ENCODE data around the gene CACNA1B. TPM values are rescaled to one million over a fixed set of nuclear protein-coding genes. Genes with fewer than 3 reads are reported as not detected.

Gene CACNA1B
- total and polyA plus RNA-seq, 9 of the 15 experiments (the other 6 are each of a cell fraction or from before 2014, with no cell fraction given), result 0.01 to 0.04 TPM; not detected in 7

DNA sequence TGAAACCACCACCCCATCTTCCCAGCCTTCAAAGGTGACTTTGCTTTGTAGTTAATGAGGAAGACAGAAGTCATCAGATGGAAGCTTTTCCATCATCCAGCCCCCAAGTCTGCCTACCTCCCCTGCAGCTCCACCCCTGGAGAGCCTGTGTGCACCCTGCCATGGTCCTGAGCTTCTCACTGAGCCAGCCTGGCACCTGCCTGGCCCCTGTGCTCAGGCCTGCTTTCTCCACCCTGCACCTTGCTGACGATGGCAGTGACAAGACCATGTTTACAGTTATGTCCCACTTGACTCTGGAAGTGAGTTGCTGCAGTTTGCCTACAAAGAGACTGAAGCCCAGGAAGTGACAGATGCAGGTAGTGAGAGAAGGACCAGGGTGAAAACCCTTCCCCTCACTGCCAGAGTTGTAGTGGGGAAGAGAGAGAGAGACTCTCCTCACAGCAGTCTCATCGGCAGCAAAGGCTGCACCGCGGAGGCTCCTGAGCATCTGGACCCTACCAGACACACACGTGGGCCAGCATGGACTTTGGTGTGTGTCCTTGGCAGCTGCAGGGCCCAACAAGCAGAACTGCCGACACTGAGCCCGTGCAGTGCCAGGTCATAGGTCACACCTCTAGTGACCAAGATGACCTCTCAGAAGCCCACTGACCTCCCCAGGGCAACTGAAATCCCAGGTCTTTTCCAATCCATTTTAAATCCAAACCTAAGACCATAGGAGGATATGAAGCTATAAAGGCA, 107.1 kb downstream of the CACNA1B start (continued):
- TF ChIP-seq ZNF12 (CRISPR knock-in tag; IDR thresholded peaks at IDR 0.05), result no peak
- TF ChIP-seq FOXK1 (CRISPR knock-in tag; IDR thresholded peaks at IDR 0.05; ENCODE audit: borderline replicate concordance), result no peak
- no peak for TF ChIP-seq YBX1 (IDR thresholded peaks at IDR 0.05)
- no peak for TF ChIP-seq HDAC1 (IDR thresholded peaks at IDR 0.05)
- no peak for TF ChIP-seq PHF20 (IDR thresholded peaks at IDR 0.05; ENCODE audit: partially characterized antibody)
- no peak for TF ChIP-seq ARNT (IDR thresholded peaks at IDR 0.05)
- TF ChIP-seq TARDBP (IDR thresholded peaks at IDR 0.05), result no peak
- no peak for TF ChIP-seq ZNF217 (CRISPR knock-in tag; IDR thresholded peaks at IDR 0.05)
- no peak for TF ChIP-seq POLR3G (IDR thresholded peaks at IDR 0.05; ENCODE audit: extremely low read depth, insufficient read length, insufficient replicate concordance)

DNA sequence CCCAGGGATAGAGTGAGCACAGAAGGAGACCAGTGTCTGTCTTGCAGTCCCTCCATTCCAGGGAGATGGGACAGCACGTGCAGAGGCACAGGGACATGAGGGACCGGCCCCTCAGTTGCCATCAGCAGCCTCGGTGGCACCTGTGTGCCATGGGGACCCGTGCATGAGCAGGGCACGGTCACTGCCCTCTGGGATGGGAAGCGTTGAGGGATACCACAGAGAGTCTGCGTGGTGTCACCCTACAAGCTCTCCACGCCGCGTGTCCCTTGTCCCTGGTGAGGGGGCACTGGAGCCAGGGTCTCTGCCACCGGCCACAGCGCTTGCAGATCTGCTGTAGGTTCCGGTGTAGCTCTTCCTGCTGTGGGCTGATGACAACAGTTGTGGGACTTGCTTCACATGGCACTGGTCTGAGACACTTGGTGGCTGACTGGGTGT, 108.1 kb downstream of the CACNA1B start:
- Histone ChIP-seq H3K4me2 (ENCODE audit: insufficient read depth, low read length) (no peak overlapping the region), H3K9ac (ENCODE audit: insufficient read depth in 1 of 2, low read depth in 2 of 2, low read length in 2 of 2) (no peak overlapping the region; a peak in 1 of 4 replicates), H3K27ac (ENCODE audit: extremely low read depth, low read depth, low read length) (no peak overlapping the region), H4K20me1 (replicated peaks; ENCODE audit: control insufficient read depth, insufficient read depth, low read length) (0 out of 2 replicates have a peak, but pooled peaks cover 3% of the 10 kb centered on the region), H3K4me3 (no peak overlapping the region), H3K4me1 (replicated peaks in 1 of 2; ENCODE audit: control insufficient read depth in 2 of 2, insufficient read depth in 2 of 2, low read length in 2 of 2) (no peaks in the 10 kb centered on the region; a peak in 1 of 5 replicates), H3K9me1 (ENCODE audit: control insufficient read depth, insufficient read depth, low read length) (no peaks in the 10 kb centered on the region), H3K9me3 (replicated peaks; ENCODE audit: control insufficient read depth, insufficient read depth, low read depth, low read length) (no peaks in the 10 kb centered on the region), H3K27me3 (ENCODE audit: control insufficient read depth in 2 of 2, insufficient read depth in 2 of 2, low read length in 2 of 2) (peaks cover 8 to 60% of the 10 kb centered on the region in 2 experiments; a peak in 4 of 5 replicates), H3K36me3 (ENCODE audit: control insufficient read depth, insufficient read depth, low read length) (no peaks in the 10 kb centered on the region), H3K79me2 (ENCODE audit: control insufficient read depth, insufficient read depth, low read length) (no peaks in the 10 kb centered on the region), H2AFZ (ENCODE audit: low read depth, low read length) (no peak overlapping the region)
- no peak for ATAC-seq
- no peak for FAIRE-seq
- no peak for TF ChIP-seq MCM7 (IDR thresholded peaks at IDR 0.05)
- TF ChIP-seq DNMT1 (IDR thresholded peaks at IDR 0.05), result no peak
- TF ChIP-seq SMC3 (conservative IDR thresholded peaks at IDR 0.05; ENCODE audit: insufficient read depth, low read depth, low read length), result no peak
- TF ChIP-seq FOXK1 (CRISPR knock-in tag; IDR thresholded peaks at IDR 0.05; ENCODE audit: borderline replicate concordance), result no peak
- TF ChIP-seq POLR2AphosphoS2 (IDR thresholded peaks at IDR 0.05; ENCODE audit: low read length), result no peak
- TF ChIP-seq MCM3 (IDR thresholded peaks at IDR 0.05), result no peak
- no peak for TF ChIP-seq KLF1 (tag; IDR thresholded peaks at IDR 0.05)
- TF ChIP-seq SMAD1 (IDR thresholded peaks at IDR 0.05; ENCODE audit: low read depth, low read length, partially characterized antibody), result no peak
- TF ChIP-seq, protein P1, sequence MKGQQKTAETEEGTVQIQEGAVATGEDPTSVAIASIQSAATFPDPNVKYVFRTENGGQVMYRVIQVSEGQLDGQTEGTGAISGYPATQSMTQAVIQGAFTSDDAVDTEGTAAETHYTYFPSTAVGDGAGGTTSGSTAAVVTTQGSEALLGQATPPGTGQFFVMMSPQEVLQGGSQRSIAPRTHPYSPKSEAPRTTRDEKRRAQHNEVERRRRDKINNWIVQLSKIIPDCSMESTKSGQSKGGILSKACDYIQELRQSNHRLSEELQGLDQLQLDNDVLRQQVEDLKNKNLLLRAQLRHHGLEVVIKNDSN (CRISPR knock-in tag; IDR thresholded peaks at IDR 0.05), result no peak
- no peak for TF ChIP-seq NUFIP1 (IDR thresholded peaks at IDR 0.05; ENCODE audit: partially characterized antibody)
- TF ChIP-seq, protein P2, sequence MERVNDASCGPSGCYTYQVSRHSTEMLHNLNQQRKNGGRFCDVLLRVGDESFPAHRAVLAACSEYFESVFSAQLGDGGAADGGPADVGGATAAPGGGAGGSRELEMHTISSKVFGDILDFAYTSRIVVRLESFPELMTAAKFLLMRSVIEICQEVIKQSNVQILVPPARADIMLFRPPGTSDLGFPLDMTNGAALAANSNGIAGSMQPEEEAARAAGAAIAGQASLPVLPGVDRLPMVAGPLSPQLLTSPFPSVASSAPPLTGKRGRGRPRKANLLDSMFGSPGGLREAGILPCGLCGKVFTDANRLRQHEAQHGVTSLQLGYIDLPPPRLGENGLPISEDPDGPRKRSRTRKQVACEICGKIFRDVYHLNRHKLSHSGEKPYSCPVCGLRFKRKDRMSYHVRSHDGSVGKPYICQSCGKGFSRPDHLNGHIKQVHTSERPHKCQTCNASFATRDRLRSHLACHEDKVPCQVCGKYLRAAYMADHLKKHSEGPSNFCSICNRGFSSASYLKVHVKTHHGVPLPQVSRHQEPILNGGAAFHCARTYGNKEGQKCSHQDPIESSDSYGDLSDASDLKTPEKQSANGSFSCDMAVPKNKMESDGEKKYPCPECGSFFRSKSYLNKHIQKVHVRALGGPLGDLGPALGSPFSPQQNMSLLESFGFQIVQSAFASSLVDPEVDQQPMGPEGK (CRISPR knock-in tag; IDR thresholded peaks at IDR 0.05; ENCODE audit: borderline replicate concordance), result no peak
- WGBS (ENCODE audit: insufficient coverage, low coverage, missing lambda C conversion rate), result 5% methylated on average over 11 of the region's 13 CpGs
- no TSS peak for BruUV-seq (replicated peaks)
- in situ Hi-C loops (cut with MboI), result no loop called here
- POLR2A ChIA-PET, result interaction anchor here (0.6 to 1.4 kb wide), 2 partner anchors 16 to 286 kb away, joined by 3 to 5 read pairs; no protein-coding TSS in a partner anchor
- no peak for DNase-seq (ENCODE audit: extremely low read depth in 1 of 4, low spot score in 3 of 4)
- intact Hi-C loops (cut with micrococcal nuclease), result no loop called here
- CTCF ChIA-PET (ENCODE audit: low intra/inter-chr PET ratio), result no interaction called here
